Common myeloid progenitor, CD34-positive (primary cell): Measurements from ENCODE around the gene ENTPD5.

Source experiments
- CTCF ChIA-PET: fragments of 350-600 bp; sonication (Branson Sonifier 250); formaldehyde crosslinking; loops from one replicate; lab custom pipeline; 2021; ENCODE audit warnings: antibody characterized with exemption; lab: Charles Lee
- POLR2A ChIA-PET: fragments of 350-600 bp; sonication (Branson Sonifier 250); formaldehyde crosslinking; loops from one replicate; lab custom pipeline; 2021; ENCODE audit warnings: antibody characterized with exemption; lab: Charles Lee
- DNase-seq, 3 donors: peaks; one replicate each; pipeline versions ENCODE4 v3.0.0 to v3.0.0-alpha.2; 2013
- H3K27ac ChIP-seq, 2 experiments: 1 replicate in 1 of 2; 2 replicates in 1 of 2; pipeline ENCODE4 v1.7.0; 2013; ENCODE audit warnings: inconsistent platforms in 2 of 2, low read length in 2 of 2, mild to moderate bottlenecking in 2 of 2, low read depth in 1 of 2, moderate library complexity in 1 of 2; ENCODE audit not compliant: severe bottlenecking in 2 of 2, insufficient read depth in 1 of 2, poor library complexity in 1 of 2
- H3K27me3 ChIP-seq, 5 experiments: replicated peaks in 2 of 5; 1 replicate in 3 of 5; 2 replicates in 2 of 5; pipeline versions ENCODE4 v1.6.1 to v1.7.0; 2013; ENCODE audit warnings: low read length in 4 of 5, mild to moderate bottlenecking in 2 of 5, moderate library complexity in 2 of 5, inconsistent platforms in 1 of 5; ENCODE audit not compliant: insufficient read depth in 5 of 5, control insufficient read depth in 4 of 5
- H3K36me3 ChIP-seq, 4 experiments: 1 replicate in 2 of 4; 2 replicates in 2 of 4; pipeline versions ENCODE4 v1.6.1 to v1.7.0; 2013; ENCODE audit warnings: low read length in 3 of 4, control low read depth in 1 of 4, mild to moderate bottlenecking in 1 of 4; ENCODE audit not compliant: control insufficient read depth in 4 of 4, insufficient read depth in 4 of 4
- H3K4me1 ChIP-seq, 4 experiments: 1 replicate in 3 of 4; 2 replicates in 1 of 4; pipeline versions ENCODE4 v1.6.1 to v1.7.1; 2013; ENCODE audit warnings: low read length in 3 of 4, mild to moderate bottlenecking in 3 of 4, control low read depth in 1 of 4, inconsistent platforms in 1 of 4, moderate library complexity in 1 of 4; ENCODE audit not compliant: control insufficient read depth in 4 of 4, insufficient read depth in 4 of 4; ENCODE audit errors: control extremely low read depth in 1 of 4
- H3K4me3 ChIP-seq, 7 experiments: 1 replicate in 4 of 7; 2 replicates in 3 of 7; pipeline versions ENCODE4 v1.5.1 to v1.7.0; 2013; ENCODE audit warnings: mild to moderate bottlenecking in 7 of 7, low read length in 6 of 7, moderate library complexity in 6 of 7, inconsistent platforms in 2 of 7, low read depth in 2 of 7, control low read depth in 1 of 7; ENCODE audit not compliant: insufficient read depth in 4 of 7, control insufficient read depth in 1 of 7; ENCODE audit errors: extremely low read depth in 1 of 7
- H3K9me3 ChIP-seq, 5 experiments: 1 replicate in 4 of 5; 2 replicates in 1 of 5; pipeline versions ENCODE4 v1.6.1 to v1.7.1; 2013; ENCODE audit warnings: low read length in 4 of 5, mild to moderate bottlenecking in 2 of 5, inconsistent platforms in 1 of 5, low read depth in 1 of 5, moderate library complexity in 1 of 5; ENCODE audit not compliant: control insufficient read depth in 4 of 5, insufficient read depth in 2 of 5; ENCODE audit errors: control extremely low read depth in 1 of 5
- WGBS: methylation state at CpG from one replicate; pipeline ENCODE4 v1.1.5; 2013; ENCODE audit not compliant: insufficient coverage; 5-methylcytosine and 5-hydroxymethylcytosine counted together

The ENTPD5 gene

DNA sequence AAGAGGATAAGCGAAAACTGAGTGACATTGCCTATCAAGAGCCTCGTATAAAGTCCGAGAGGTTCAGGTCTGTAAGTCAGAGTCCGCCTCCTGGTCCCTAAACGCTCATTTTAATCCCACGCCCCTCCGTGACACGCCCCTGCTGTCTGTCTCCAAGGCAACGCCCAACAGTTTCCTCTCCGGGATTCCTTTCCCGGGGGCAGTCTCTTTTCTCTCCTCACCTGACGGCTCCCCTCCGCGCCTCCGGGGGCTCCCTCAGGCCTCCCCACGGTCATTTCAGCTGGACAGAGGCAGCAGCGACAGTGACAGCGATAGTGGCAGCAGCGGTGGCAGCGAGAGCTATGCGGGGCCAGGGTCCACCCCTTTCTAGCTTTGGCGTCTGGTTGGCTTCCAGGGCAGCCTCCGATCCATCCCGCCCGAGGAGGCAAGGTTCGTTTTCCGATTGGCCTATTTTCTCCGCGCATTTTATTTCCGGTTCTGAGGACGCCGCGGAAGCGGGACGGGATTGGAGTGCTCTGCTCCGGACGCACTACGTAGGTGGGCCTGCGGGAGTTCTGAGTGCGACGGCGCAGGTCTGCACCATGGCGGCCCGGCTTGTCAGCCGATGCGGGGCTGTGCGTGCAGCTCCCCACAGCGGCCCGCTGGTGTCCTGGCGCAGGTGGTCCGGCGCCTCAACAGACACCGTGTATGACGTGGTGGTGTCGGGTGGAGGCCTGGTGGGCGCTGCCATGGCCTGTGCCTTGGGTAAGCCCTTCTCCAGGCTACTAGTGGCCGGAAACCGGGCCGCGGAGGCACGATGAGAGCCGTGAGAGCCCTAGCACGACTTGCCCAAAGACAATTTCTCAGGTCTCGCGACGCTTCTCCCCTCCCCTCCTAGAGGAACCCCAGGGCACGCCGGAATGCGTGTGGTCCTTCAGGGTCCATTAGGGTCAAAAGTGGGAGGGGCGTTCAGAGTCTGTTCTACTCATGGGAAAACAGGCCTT lies 69.0 kb downstream of the ENTPD5 start, which contains the start of the genes COQ6 and FAM161B:
COQ6 (plus strand) TSS at position 551 of the 983 bp plus-strand sequence; CDS start at position 582, 31 bp downstream.
FAM161B (minus strand) TSS at position 343 of the 983 bp plus-strand sequence; CDS start at position 275, 68 bp downstream.
- Histone ChIP-seq H3K36me3 (peaks cover 6 to 17% (median 9%) of the 10 kb centered on the region in 4 experiments), H3K27ac (peak within 1 kb of the TSS; percentile 92 to 96), H3K27me3 (no peaks in the 10 kb centered on the region), H3K4me1 (peaks cover 0 to 15% (median 9%) of the 10 kb centered on the region in 4 experiments), H3K4me3 (peak within 1 kb of the TSS; percentile 78 to 96 (median 92)), H3K9me3 (no peaks in the 10 kb centered on the region)
- WGBS: under 1% methylated on average over 66 of the region's 70 CpGs
- POLR2A ChIA-PET: no interaction called here
- DNase-seq: peak; percentile 98 to 99 (median 99)
- CTCF ChIA-PET: interaction anchor here (0.8 kb wide), 1 partner anchor 11 kb away, joined by 3 read pairs; no protein-coding TSS in a partner anchor

DNA sequence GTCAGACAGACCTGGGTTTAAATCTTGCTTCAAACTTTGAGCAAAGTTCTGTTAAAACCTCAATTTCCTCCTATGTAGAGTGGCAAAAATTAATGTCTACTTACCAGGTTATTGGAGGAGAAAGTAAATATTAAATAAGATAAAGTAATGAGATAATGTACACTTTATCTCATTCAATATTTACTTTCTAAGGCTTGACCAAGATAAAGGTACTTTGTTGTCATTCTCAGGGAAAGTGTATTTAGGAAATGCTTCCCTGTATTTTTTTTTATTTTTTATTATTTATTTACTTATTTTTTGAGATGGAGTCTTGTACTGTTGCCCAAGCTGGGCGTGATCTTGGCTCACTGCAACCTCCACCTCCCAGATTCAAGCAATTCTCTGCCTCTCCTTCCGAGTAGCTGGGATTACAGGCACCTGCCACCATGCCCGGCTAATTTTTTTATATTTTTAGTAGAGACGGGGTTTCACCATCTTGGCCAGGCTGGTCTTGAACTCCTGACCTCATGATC lies 73.9 kb downstream of the ENTPD5 start:
- no peak for DNase-seq
- WGBS: 100% methylated on average over 3 of the region's 4 CpGs
- ChIA-PET POLR2A (no interaction called here), CTCF (interaction anchor here (1.2 kb wide), 1 partner anchor 9 kb away, joined by 4 read pairs; no protein-coding TSS in a partner anchor)
- Histone ChIP-seq H3K4me3 (no peak overlapping the region), H3K4me1 (peaks cover 4 to 42% (median 14%) of the 10 kb centered on the region in 4 experiments), H3K27me3 (no peaks in the 10 kb centered on the region), H3K9me3 (no peaks in the 10 kb centered on the region), H3K27ac (no peak overlapping the region), H3K36me3 (peaks cover 0 to 15% (median 6%) of the 10 kb centered on the region in 4 experiments)

DNA sequence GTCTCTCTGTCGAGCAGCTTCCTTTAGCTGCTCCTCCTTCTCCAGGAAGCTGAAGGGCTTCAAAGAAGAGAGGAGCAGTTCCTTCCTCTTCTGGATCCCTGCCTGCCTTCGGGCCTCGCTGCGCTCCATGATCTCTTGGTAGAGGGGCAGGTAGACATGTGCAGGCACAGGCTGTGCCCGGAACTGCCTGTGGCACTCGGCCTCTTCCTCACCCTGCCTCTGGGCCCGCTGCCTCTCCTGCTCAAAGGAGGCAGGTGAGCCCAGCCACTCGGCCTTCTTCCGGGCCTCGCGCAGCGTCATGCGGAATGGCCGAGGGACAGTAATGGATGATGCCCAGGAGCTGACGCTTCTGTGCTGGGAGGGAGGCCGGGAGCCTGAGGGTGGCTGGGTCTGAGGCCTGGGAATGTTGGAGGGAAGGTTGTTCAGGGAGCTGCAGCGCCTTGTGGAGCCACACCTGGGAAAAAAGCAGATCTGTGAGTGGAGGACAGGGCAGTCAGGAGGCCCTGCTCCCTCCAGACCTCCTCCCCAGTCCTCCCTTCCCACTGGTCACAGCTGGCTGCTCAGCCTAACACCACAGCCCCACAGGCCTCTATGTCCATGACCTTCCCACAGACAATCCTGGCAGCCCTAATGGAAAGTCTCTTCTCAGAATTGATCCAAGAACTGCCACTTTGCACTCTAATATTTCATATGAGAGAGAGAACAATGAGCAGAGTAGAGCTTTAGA lies 74.5 kb downstream of the ENTPD5 start:
- 95% methylated on average over 17 of the region's 17 CpGs for WGBS
- DNase-seq: no peak
- Histone ChIP-seq H3K36me3 (peaks cover 0 to 17% (median 7%) of the 10 kb centered on the region in 4 experiments), H3K27me3 (no peaks in the 10 kb centered on the region), H3K9me3 (no peaks in the 10 kb centered on the region), H3K4me3 (no peak overlapping the region), H3K27ac (no peak overlapping the region), H3K4me1 (peaks cover 4 to 40% (median 14%) of the 10 kb centered on the region in 4 experiments)
- ChIA-PET POLR2A (no interaction called here), CTCF (interaction anchor here (1.2 kb wide), 1 partner anchor 8 kb away, joined by 4 read pairs; no protein-coding TSS in a partner anchor)

DNA sequence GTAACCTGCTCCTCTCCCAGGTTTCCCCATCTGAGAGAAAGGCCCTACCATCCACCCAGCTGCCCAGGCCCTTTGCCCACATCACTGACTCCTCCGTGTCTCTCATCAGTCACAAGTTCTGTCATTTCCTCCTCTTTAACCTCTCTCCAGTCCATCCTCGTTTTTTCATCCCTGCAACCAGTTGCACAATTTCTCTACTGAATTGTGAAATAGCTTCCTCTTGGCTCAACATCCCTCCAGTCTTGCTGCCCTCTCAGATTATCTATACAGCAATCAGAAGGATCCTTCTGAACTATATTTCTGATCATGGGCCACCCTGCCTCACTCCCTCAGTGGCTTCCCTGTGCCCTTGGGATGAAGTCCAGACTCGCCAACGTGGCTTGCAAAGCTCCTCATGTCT lies 76.0 kb downstream of the ENTPD5 start:
- DNase-seq: peak in 2 of 3 donors; percentile 28 to 36
- Histone ChIP-seq H3K36me3 (peaks cover 0 to 17% (median 7%) of the 10 kb centered on the region in 4 experiments), H3K4me3 (no peak overlapping the region), H3K9me3 (no peaks in the 10 kb centered on the region), H3K27ac (no peak overlapping the region), H3K4me1 (peaks cover 4 to 35% (median 10%) of the 10 kb centered on the region in 4 experiments), H3K27me3 (no peaks in the 10 kb centered on the region)
- WGBS: 48% methylated on average over 4 of the region's 4 CpGs
- ChIA-PET POLR2A (no interaction called here), CTCF (interaction anchor here (0.6 to 1.5 kb wide), 3 partner anchors 9 to 21 kb away, joined by 3 read pairs; no protein-coding TSS in a partner anchor)

DNA sequence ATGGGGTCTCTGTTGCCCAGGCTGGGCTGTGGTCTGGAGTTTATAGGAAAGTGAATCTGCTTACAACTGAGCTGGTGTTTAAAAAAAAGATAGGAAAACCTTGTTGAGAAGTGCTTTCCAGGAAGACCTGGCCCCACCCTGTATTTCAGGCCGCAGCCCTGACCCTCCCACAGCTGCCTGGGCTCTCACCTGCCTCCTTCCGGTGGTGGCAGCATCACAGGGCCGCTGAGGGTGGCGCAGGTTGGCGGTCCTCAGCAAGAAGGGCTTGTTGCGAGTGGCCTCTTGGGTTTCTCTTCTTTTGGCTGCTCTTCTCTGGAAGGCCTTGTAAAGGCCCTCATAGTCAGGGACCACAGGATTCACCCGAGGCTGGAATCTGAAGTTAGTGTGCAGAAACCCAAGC lies 76.9 kb downstream of the ENTPD5 start:
- CTCF ChIA-PET: interaction anchor here (0.9 kb wide), 1 partner anchor 8 kb away, joined by 3 read pairs; no protein-coding TSS in a partner anchor
- H3K36me3 ChIP-seq: peaks cover 0 to 19% (median 12%) of the 10 kb centered on the region in 4 experiments
- H3K9me3 ChIP-seq: no peaks in the 10 kb centered on the region
- no peak overlapping the region for H3K27ac ChIP-seq
- POLR2A ChIA-PET: no interaction called here
- no peaks in the 10 kb centered on the region for H3K27me3 ChIP-seq
- 93% methylated on average over 7 of the region's 7 CpGs for WGBS
- H3K4me1 ChIP-seq: peaks cover 4 to 35% (median 10%) of the 10 kb centered on the region in 4 experiments
- no peak for DNase-seq
- no peak overlapping the region for H3K4me3 ChIP-seq

DNA sequence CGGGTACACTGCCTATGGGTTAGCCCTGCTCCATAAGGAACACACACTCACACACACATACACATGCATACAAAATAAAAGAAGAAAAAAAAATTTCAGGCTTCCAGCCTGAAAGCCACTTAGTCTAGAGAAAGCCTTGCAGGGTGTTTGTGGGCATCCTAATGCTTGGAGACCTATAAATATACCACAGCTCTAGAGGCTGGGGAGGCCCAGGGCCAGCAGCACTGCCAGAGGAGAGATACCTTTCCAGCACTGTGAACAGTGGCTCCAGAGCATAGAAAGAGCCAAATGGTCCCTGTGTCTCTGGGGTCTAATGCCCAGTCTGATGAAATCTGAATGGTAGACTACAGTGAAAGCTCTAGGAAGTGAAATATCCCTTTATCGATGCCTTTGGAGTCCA lies 82.1 kb downstream of the ENTPD5 start:
- ChIA-PET CTCF (interaction anchor here (1.1 to 1.7 kb wide), 4 partner anchors 8 to 103 kb away, joined by 3 to 7 read pairs (median 4); partner anchors contain the start of gene PTGR2), POLR2A (no interaction called here)
- Histone ChIP-seq H3K27me3 (no peaks in the 10 kb centered on the region), H3K36me3 (peaks cover 2 to 35% (median 23%) of the 10 kb centered on the region in 4 experiments), H3K4me1 (peaks cover 0 to 6% (median 0%) of the 10 kb centered on the region in 4 experiments), H3K4me3 (no peak overlapping the region), H3K27ac (no peak overlapping the region), H3K9me3 (no peaks in the 10 kb centered on the region)
- WGBS: 86% methylated on average over 1 of the region's 2 CpGs
- DNase-seq: no peak
